Activated CD4-positive, alpha-beta T cell treated with anti-CD3 and anti-CD28 coated beads, Interleukin-2, amount 50 U/mL, for 16 hours (primary cell): ENCODE measurements around the gene SLC6A9.

Experiments used
- DNase-seq: peaks from one replicate; pipeline ENCODE4 v3.0.0-alpha.2; 2020

Gene SLC6A9

GRCh38 chr1:44025816-44026215, 5.4 kb downstream of the SLC6A9 start:
- no peak for DNase-seq

GRCh38 chr1:44024903-44025525, 6.2 kb downstream of the SLC6A9 start:
- DNase-seq: no peak

GRCh38 chr1:44024031-44024902, 7.0 kb downstream of the SLC6A9 start:
- DNase-seq: no peak

GRCh38 chr1:44021581-44022321, 9.5 kb downstream of the SLC6A9 start:
- no peak for DNase-seq

GRCh38 chr1:44021156-44021555, 10.1 kb downstream of the SLC6A9 start:
- no peak for DNase-seq

- no peak for DNase-seq
Observed at GRCh38 chr1:44020464-44020863, 10.8 kb downstream of the SLC6A9 start.

- DNase-seq: no peak
Observed at GRCh38 chr1:44019466-44019948, 11.8 kb downstream of the SLC6A9 start.

GRCh38 chr1:44016890-44017400, 14.3 kb downstream of the SLC6A9 start:
- DNase-seq: no peak

GRCh38 chr1:44016041-44016889, 15.0 kb downstream of the SLC6A9 start:
- no peak for DNase-seq

- no peak for DNase-seq
Observed at GRCh38 chr1:44015206-44015605, 16.1 kb downstream of the SLC6A9 start.

- DNase-seq: no peak
Observed at GRCh38 chr1:44014365-44015104, 16.7 kb downstream of the SLC6A9 start.

- DNase-seq: no peak
Observed at GRCh38 chr1:44013949-44014348, 17.3 kb downstream of the SLC6A9 start.

GRCh38 chr1:44012941-44013609, 18.2 kb downstream of the SLC6A9 start:
- DNase-seq: no peak

- no peak for DNase-seq
Observed at GRCh38 chr1:44012404-44012803, 18.9 kb downstream of the SLC6A9 start.

GRCh38 chr1:44010935-44011471, 20.3 kb downstream of the SLC6A9 start:
- DNase-seq: no peak

GRCh38 chr1:44008259-44008658, 23.0 kb downstream of the SLC6A9 start:
- DNase-seq: no peak

- no peak for DNase-seq
Observed at GRCh38 chr1:44002606-44003157, 28.6 kb downstream of the SLC6A9 start.

- DNase-seq: no peak
Observed at GRCh38 chr1:44002165-44002564, 29.1 kb downstream of the SLC6A9 start.

- DNase-seq: no peak
Observed at GRCh38 chr1:44000122-44000665, 31.1 kb downstream of the SLC6A9 start.

GRCh38 chr1:43999455-43999854, 31.8 kb downstream of the SLC6A9 start:
- DNase-seq: no peak
